Measurements from ENCODE around the gene MFSD12.
A peak's percentile ranks its signal among the peaks of the same experiment; 100 is the strongest.
"Not testable (repeated sequence)": the region's sequence is repeated elsewhere in the genome, so short reads cannot be mapped to it uniquely, and the experiment has no call there.

MFSD12 gene

DNA sequence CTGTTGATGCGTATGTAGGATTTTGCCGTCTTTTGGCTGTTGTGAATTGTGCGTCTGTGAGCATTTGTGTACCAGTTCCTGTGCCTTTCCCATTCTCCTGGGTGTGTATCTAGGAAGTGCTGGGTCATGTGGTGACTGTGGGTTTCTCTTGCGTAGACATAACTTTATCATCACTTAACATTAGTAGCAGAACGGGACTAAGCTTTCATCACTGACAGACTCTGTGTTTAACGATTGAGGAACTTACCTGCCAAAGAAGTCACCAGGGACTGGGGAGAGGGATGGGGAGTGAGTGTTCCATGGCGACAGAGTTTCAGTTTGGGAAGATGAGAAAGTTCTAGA lies 36.3 kb downstream of the MFSD12 start:
- DNase-seq: no peak

DNA sequence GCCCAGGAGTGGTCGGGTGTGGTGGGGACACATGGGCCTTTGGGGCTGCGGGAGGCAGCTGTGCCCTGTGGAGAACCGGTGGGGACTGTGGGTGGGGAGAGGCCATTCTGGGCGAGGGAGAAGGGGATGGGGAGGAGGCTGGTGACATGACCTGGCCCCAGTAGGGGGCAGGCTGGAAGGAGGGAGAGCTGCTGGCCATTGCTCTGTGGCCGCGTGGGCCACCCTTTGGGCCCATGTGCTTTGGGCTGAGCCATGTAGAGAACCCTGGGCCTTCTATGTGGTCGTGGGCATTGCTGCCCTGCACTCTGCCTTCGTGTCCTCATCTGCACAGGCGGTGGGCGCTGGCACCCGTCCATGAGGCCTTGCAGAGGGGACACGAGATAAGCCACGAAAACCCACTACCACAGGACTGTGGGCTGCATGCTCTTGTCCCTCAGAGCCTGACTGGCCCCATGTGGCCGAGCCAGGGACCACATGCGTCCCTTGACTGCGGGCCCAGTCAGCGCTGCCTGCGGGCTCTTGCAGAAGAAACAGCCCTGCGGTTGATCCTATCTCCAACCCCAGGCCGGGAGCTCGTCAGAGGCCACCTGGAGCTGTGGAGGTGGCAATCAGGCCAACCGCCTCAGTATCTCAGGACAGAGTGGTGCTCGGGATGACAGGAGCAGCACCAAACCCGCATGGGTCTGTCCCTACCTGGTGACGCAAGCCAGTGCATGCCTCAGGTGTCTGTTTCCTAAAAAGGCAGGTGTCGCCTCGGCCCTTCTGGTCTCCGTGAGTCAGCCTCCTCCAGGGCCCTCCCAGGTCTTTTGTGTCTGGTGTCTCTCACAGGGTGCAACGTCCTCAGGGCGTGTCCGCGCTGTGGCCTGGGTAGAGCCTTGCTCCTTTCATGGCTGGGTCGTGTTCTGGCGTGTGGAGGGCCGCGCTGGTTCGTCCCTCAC lies 37.0 kb downstream of the MFSD12 start:
- DNase-seq: peak in 2 of 3 experiments; percentile 59 to 70

DNA sequence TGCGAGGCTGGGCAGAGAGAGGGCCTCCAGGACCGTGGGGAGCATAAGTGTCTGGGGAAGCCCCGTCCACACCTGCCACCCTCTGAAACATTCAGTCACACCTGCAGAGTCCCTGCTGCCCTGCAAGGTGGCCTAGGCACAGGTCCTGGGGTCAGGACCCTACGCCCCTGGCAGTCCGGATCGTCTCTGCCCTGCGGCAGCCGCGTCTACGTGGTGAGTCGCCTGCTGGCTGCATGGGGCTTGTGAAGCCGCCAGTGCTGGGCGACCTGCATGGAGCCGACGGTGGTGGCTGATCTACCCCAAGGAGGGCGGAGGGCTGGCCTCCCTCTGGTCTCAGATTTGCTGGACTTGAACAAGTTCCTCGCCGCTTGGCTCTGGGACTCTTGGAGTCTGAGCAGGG lies 38.3 kb downstream of the MFSD12 start:
- DNase-seq: no peak

DNA sequence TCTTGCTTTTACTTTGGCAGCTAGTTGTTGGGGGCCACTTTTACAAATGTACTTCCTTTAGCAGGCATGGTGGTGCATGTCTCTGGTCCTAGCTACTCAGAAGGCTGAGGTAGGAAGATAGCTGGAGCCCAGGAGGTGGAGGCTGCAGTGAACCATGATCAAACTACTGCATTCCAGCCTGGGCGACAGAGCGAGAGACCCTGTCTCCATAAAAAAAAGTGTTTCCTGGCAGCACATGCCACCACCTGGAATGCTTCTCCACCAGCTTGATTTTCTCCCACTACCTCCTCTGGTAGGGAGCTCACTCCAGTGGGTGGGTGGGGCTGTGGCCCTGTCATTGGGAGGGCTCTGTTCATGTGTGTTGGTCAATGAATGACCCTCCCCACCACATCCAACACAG lies 38.7 kb downstream of the MFSD12 start:
- DNase-seq: no peak

DNA sequence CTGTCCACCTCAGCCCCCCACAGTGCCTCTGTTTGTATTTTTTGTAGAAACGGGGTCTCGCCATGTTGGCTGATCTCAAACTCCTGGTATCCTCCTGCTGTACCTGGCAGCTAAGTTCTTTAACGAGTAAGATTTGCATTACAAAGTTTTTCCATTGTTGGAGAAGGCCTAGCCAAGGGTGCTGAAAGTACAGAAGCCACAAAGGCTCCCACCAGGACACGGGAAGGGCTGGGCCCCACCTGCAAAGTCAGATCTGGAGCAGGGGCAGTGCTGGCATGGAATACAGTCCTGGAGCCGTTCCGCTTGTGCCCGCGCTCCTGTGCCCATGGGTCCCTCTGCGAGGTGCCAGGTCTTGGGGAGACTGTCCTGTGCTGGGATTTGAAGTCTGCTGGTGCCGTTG lies 39.1 kb downstream of the MFSD12 start:
- no peak for DNase-seq

DNA sequence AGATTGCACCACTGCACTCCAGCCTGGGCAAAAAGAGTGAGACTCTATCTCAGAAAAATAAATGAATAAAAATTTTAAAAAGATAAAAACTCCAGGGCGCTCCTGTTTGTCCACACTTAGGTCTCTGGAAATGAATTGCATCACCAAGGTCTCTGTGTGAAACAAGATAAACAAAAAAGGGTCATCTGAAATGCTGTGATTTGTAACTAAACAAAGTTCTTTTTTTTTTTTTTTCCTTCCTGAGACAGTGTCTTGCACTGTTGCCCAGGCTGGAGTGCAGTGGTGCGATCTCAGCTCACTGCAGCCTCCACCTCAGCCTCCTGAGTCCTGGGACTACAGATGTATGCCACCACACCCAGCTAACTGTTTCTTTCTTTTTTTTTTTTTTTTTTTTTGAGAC lies 39.7 kb downstream of the MFSD12 start:
- no peak for DNase-seq

DNA sequence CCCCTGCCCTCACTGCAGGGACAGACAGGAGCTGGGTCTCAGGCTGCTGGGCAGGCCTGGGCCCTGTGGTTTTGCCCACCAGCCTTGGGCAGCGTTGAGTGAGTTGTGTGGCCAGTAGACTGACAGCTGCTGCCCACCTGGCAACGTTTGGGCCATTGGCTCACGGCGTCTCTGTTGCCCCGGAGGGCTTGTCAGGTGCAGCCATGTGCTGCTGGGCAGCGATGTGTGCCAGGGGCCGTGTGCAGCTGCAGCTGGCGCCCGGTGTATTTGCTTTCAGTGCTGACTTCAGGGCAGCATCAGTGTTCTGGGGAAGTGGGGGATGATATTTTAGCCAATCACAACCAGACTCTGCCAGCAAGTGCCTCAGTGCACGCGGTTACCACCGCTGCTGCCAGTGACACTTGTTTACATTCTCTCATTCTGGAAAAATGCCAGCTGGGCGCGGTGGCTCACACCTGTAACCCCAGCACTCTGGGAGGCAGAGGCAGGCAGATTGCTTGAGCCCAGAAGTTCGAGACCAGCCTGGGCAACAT lies 40.6 kb downstream of the MFSD12 start:
- DNase-seq: peak; percentile 23 to 96 (median 82)

DNA sequence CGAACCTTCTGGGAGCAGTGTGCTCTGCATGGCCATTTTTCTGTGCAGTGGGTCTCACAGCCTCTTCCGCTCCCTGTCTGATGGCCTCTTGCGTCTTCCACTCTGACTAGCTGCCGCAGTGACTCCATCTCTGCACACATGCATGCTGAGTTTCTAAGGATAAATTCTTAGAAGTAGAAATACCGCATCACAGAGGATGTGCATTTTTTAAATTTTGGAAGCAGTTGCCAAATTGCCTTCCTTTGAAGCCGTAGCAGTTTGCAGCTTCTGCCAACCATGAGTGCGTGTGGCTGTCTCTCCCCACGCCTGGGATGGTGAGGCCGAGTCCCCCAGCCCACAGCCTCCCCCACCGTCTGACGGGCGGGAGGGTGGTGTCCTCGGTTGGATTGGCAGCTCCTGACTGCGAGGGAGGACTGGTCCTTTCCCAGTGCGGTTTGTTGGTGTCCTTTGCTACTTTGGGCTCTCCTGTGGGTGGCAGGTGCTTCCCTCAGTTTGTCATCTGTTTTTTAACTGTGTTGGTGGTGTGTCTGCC lies 41.4 kb downstream of the MFSD12 start:
- no peak for DNase-seq

DNA sequence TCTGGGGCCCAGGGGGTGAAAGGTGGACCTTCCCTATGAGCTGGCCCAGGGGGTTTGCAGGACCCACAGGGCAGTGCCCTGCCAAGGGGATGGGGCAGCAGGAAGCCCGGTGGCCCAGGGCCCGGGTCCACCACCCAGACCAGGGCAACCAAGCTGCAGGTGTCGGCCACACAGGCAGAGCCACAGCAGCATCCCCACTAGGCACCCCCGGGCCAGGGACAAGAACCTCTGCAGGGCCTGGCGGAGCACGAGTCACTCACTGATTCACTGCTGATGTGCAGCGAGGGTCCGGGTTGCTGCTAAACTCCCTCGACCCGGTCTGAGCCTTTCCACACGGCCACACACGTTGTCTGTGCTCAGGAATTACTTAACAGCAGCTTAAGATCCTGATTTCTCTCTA lies 42.5 kb downstream of the MFSD12 start:
- no peak for DNase-seq

DNA sequence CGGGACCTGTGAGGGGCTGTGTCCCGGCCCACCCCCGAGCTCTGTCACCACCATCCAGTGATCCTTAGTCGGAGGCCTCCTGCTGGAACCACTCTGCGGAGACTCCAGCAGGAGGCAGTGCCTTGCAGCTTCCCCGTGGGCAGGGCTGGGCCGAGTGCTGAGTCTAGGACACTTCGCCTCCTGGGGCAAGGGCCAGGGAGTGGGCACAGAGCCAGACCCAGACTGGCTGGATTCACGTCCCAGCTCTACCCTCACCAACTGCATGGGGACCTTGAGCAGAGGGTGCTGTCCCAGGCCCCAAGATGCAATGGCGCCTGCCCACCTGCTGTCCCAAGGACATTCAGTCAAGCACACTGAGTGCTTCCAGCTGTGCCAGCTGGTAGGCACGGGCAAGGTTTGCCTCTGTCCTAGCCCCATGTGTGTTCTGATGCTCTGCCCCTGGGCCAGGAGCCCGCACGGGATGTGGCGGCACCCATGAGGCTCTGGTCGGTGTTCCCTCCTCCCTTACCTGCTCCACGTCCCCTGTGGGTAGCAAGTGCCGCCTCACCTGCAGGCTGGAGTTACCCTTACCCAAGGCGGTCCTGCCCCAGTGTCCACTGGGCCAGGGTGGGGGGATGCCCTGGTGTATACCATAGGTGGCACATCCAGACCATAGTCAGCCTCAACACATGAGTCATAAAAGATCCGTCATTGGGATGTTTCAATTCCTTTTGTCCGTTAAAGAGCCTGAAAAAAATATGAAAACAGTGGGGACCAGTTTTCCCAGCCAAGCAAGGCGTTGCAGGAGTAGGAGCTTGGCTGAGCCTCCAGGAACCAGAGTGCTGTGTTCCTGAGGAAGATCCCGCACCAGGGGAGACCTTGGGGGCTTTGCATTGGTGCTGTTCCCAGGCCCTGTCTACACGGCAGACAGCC lies 43.9 kb downstream of the MFSD12 start:
- no peak for DNase-seq

DNA sequence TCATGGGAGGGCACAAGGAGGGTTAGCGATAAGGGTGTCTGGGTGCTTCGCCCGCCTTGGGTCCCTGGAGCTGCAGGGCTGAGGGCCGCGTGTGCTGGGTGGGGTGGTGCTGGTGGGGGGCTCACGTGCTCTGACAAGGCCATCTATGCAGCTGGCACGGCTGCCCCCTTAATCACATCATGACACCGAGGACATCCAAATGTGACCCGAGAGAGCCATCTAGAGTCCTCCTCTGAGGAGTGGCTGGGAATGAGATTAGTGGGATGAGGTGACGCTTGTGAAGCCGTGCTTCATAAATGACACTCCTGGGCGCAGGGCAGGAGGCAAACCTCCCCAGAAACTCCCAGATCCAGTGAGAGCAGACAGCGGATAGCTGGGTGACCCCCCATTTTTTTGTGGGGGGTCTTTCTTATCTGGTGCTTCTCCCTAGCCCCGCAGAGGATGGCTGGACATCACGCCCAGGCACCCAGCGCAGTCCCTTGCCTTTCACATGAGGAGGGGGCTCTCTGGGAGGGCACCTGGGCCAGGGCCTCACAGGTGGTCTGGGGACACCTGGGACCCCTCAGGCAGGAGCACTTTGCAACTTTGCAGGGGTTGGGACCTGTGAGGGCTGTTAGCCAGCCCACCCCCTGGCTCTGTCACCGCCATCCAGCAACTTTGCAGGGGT lies 44.7 kb downstream of the MFSD12 start:
- no peak for DNase-seq

DNA sequence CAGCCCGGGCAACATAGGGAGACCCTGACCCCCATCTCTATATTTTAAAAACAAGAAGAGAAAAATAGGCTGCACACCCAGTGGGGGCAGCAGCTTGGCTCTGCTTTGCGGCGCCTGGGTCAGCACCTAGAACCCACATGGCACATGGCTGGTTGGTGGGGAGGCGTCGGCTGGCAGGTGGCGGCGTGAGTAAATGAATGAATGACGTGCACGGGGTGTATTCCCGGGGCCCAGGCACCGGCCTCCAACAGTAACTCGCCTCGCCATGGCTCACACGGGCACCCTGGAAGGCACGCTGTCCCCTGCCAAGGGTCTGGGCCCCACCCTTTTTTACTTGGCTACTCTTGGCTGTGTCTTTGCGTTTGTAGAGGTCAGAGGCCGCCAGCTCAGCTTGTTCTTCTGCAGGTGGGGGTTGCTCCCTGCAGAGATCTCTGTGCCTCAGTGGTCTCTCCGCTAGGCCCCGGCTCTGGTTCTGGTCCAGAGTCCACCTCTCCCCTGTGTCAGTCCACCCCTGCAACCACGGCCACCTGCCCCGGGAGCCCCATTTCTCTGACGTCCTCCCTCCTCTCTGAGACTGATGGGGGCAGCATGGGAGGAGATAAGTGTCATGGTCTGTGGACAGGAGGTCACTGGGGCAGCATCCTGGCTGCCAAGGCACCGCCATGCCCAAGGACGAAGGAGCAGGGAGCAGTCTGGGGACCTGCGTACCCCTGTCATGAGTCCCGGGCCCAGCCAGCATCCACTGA lies 45.7 kb downstream of the MFSD12 start:
- DNase-seq: no peak

DNA sequence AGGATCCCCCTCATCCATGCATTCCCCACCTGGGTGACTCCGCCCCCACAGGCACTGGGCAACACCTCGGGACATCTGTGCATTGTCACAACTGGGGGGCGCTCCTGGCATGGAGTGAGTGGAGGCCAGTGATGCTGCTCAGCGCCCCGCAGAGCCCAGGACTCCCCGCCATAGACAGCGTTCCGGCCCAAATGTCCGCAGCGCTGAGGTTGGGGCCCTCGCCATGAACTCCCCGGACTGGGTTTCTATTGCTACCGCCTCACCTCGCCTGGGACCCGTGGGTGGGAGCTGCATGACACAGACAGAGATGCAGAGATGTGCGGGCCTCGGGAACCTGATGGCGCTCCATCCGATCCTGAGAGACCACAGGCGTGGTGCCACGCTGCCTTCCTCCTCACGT lies 46.7 kb downstream of the MFSD12 start:
- DNase-seq: no peak

DNA sequence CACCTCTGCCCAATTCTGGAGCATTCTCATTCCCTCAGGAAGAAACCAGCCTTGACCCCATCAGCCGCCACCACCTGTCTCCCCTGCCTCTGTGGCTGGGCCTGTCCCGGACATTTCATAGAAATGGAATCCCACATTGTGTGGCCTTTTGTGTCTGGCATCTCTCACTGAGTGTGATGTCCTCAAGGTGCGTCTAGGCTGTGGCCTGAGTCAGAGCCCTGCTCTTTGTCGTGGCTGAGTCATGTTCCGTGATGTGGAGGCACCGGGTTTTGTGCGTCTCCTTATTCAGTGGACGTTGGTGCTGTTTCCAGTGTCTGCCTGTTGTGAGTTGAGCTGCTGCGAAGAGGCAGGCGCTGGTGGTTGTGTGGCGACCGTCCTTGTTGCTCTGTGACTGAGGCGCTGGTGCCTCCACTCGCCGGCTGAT lies 47.8 kb downstream of the MFSD12 start:
- DNase-seq: no peak

DNA sequence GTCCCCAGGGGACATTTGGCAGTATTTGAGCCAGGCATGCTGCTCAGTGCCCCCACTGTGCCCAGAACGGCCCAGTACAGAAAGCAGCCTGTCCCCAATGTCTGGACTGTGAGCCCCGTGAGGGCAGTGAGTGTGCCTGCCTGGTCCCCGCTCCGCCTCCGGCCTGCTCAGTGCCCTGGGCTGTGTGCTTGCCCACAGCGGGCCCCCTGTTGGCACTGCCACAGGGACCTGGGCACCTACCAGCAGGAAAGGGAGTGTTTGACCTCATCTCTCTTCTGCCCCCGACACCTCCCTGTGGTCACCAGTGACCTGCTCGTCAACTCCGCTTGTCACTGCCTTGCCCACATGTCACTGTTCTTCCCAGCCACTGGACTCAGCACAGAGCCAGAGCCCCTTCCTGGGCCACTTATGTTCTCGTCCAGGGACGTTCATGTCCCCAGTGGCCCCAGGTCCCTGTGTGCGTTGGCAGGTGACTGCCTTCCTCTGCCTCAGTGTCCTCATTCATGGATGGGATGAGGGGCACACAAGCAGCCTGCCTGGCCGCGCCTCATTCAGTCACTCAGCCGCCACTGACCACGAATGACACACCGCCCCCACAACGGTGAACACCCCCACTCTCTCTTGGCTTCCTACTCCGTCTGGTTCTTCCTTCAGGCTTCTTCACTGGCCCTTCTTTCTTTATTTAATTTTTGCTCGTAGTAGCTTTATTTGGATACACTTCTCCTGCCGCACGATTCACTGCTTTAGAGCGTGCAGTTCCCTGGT lies 48.4 kb downstream of the MFSD12 start:
- DNase-seq: no peak

DNA sequence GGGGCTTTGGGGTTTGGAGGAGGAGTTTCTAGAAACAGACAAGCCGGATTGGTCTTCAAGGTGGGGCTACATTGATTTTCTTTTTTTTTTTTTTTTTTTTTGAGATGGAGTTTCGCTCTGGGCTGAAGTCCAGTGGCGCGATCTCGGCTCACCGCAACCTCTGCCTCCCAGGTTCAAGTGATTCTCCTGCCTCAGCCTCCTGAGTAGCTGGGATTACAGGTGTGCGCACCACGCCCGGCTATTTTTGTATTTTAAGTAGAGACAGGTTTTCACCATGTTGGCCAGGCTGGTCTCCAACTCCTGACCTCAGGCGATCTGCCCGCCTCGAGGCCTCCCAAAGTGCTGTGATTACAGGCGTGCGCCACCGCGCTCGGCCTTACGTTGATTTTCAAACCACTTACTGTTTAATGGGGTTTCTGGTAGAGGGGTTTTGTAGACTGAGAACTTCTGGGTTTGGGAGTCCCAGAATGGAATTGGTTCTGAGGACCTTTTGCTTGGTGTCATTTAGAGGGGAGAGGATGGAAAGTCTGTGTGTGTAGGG lies 49.2 kb downstream of the MFSD12 start:
- DNase-seq: not testable (repeated sequence)

DNA sequence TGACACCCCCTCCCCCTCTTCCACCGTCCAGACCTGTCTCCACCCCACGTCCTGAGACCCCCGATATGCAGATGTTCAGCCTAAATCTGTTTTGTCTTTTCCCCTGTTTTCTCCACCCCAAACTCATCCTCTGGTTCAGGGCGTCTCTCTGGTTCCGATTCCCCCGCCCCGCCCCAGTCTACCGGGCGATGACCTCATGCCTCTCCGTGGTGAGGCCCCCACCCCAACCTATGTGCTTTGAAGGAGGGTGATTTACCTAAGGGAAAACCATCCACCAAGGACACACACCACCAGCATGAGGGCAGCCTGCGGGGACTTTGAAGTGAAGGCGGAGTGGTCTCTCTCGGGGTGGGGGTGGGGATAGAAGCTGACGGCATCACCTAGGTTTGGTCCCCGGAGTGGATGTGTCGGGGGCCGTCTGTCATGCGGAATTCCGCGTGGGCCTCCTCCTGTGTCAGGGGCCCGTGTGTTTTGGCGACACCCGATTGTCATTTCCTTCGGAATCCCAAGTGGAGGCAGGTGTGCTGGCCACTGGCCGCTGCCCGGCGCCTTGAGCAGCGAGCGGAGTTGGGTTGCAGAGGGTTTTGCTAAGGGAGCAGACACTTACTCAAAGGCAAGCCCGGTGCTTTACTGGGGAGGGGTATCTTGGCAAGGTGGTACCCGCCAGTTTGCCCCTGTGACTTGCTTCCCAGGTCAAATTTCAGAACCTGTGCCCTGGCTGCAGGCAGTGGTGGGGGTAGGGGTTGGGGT lies 49.8 kb downstream of the MFSD12 start:
- peak; percentile 9 to 50 (median 31) for DNase-seq

DNA sequence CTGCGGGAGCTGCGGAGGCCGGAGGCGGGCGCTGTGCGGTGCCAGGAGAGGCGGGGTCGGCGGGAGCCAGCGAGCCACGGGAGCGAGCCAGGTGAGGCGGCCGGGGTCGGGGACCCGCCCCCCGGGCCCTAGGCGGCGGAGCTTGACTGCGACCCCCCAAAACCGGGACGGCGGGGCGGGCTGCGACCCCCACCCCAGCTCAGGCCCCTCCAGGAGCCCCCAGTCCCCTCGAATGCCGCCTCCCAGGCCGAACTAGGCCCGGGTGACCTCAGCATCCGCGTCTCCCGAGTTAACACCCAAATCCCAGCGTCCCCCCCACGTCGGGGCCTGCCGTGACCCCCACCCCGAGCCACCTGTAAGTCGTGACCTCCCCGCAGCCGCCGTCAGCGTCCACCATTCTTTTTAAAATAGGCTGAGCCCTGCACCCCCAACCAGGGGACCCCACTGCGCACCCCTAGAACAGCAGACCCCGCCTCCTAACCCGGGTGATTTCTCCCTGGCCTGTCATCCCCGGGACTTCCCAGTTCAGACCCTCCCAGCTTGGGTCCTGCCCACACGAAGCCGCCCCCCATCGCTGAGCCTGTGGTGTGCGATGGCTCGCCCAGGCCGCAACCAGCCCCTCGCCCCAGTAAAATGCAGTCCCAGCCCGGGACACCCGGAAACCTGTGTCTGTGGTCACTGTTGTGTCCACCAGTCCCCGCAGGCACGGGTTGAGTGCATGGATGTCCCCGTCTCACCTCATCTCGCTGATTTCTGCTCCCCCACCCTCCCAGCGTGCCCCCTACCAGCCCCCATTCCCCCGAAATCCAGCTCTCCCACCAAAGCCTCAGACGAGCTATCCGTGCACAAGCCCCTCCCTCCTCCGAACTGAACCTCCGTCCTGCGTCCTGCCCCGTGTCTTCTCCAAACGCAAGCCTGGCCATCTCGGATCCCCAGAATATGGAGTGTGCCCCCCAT lies 50.7 kb downstream of the MFSD12 start:
- peak in 2 of 3 experiments; percentile 28 to 48 for DNase-seq

All from NCI-H1417 (cell line).